GM23248 (cell line): ENCODE measurements around the gene IFT52. TPM values are rescaled to one million over a fixed set of nuclear protein-coding genes. Genes with fewer than 3 reads are reported as not detected.

ENCODE experiments used
- DNase-seq: peaks from one replicate; pipeline ENCODE4 v3.0.0-alpha.2; 2015
- H2AFZ ChIP-seq: fragments of 200-600 bp; sonication (generic); 2 replicates; pipeline ENCODE4 v1.6.1; 2016; ENCODE audit warnings: antibody characterized with exemption
- H3F3A ChIP-seq: fragments of 200-600 bp; sonication (generic); 2 replicates; pipeline ENCODE4 v1.6.1; 2016; ENCODE audit warnings: mild to moderate bottlenecking, antibody characterized with exemption, mixed run types; ENCODE audit not compliant: insufficient read depth
- H3K27ac ChIP-seq: fragments of 200-600 bp; sonication (generic); 2 replicates; pipeline ENCODE4 v1.5.1; 2016; ENCODE audit warnings: mild to moderate bottlenecking
- H3K27me3 ChIP-seq: fragments of 200-600 bp; sonication (generic); replicated peaks from 2 replicates; pipeline ENCODE4 v1.6.1; 2016; ENCODE audit warnings: mild to moderate bottlenecking; ENCODE audit not compliant: insufficient read depth
- H3K36me3 ChIP-seq: fragments of 200-600 bp; sonication (generic); 2 replicates; pipeline ENCODE4 v1.6.1; 2016; ENCODE audit warnings: low read depth, mild to moderate bottlenecking
- H3K4me1 ChIP-seq: fragments of 200-600 bp; sonication (generic); 2 replicates; pipeline ENCODE4 v1.6.1; 2016; ENCODE audit warnings: mild to moderate bottlenecking; ENCODE audit not compliant: insufficient read depth
- H3K4me2 ChIP-seq: fragments of 200-600 bp; sonication (generic); one replicate; pipeline ENCODE4 v1.6.1; 2016; ENCODE audit warnings: mild to moderate bottlenecking; ENCODE audit not compliant: unreplicated experiment
- H3K4me3 ChIP-seq: fragments of 200-600 bp; sonication (generic); 2 replicates; pipeline ENCODE4 v1.5.1; 2016; ENCODE audit warnings: mild to moderate bottlenecking
- H3K79me2 ChIP-seq: fragments of 200-600 bp; sonication (generic); 2 replicates; pipeline ENCODE4 v1.6.1; 2016; ENCODE audit warnings: mild to moderate bottlenecking; ENCODE audit not compliant: insufficient read depth
- H3K9ac ChIP-seq: fragments of 200-600 bp; sonication (generic); 2 replicates; pipeline ENCODE4 v1.6.1; 2016; ENCODE audit warnings: mild to moderate bottlenecking
- H3K9me2 ChIP-seq: fragments of 200-600 bp; sonication (generic); 2 replicates; pipeline ENCODE4 v1.6.1; 2016; ENCODE audit warnings: mixed run types, mild to moderate bottlenecking, moderate library complexity; ENCODE audit not compliant: insufficient read depth
- H3K9me3 ChIP-seq: fragments of 200-600 bp; sonication (generic); one replicate; pipeline ENCODE4 v1.6.1; 2017; ENCODE audit warnings: low read depth
- H4K20me1 ChIP-seq: fragments of 200-600 bp; sonication (generic); 2 replicates; pipeline ENCODE4 v1.6.0; 2016; ENCODE audit not compliant: insufficient read depth
- EZH2 ChIP-seq: fragments of 200-600 bp; sonication (generic); IDR thresholded peaks from 2 replicates; pipeline ENCODE4 v1.6.1; 2018; ENCODE audit warnings: antibody characterized with exemption, mild to moderate bottlenecking; ENCODE audit not compliant: insufficient read depth, poor library complexity, severe bottlenecking
- EZH2phosphoT487 ChIP-seq: fragments of 200-600 bp; sonication (generic); IDR thresholded peaks from 2 replicates; pipeline ENCODE4 v1.6.1; 2018; ENCODE audit warnings: antibody characterized with exemption, moderate library complexity, mild to moderate bottlenecking, low read depth; ENCODE audit not compliant: insufficient read depth
- WGBS, 2 experiments: methylation state at CpG; one replicate each; pipeline ENCODE4 v1.1.6; 2015 to 2017; ENCODE audit warnings: low lambda C conversion rate in 2 of 2, low coverage in 1 of 2; ENCODE audit errors: missing lambda C conversion rate in 2 of 2; 5-methylcytosine and 5-hydroxymethylcytosine counted together
- in situ Hi-C: fragments of 300-500 bp; cut with MboI; formaldehyde crosslinking; loops from 2 replicates; pipeline ENCODE4 v1.15.0; 2020
- polyA plus RNA-seq: library from polyadenylated mRNA; unstranded; fragments of >200 nt; fragmentation: Nextera tagmentation; extraction: Ambion mirVana; gene quantifications from 2 replicates; pipeline ENCODE4 v1.2.1, GENCODE V29; 2016
- total RNA-seq: library from RNA; depleted of rRNA; stranded (reverse); fragments of >200 nt; shearing (Covaris generic); gene quantifications from 2 replicates; pipeline ENCODE4 v1.2.3, GENCODE V29; 2014

Gene IFT52
- total and polyA plus RNA-seq, 2 experiments from 2014 or later: 40.2 to 51.7 TPM

DNA sequence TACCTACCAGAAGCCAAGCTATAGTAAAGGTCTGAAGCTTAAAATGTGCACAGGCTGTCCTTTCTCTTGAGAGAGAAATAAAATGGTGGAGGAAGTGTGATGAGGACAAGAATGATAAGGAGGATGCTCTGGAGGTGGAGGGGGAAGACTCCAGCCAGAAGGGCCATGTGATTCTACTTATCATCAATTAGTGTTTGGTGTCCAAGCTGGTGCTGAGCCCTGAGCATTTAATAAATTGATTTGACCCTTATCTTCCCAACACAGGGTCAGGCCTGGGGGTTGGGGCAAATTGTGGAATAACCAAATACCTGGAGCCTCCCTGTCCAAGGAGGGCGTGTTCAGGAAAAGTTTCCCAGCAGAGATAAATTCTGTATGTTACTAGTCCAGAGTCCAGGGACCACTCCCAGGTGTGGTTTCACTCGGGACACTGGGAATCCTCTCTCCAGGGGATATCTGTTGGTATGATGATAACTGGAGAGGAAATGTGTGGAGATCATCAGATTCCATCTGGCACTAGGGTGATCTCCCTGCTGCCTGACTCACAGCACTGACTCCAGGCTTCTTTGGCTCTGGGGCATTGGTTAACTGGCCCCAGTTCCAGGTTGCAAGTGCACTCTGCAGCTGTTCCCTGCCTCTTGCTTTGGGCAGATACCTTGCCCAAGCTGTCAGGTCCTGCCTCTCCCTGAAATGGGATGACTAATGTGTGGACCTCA, 72.4 kb downstream of the IFT52 start:
- H3F3A ChIP-seq: peaks cover 5% of the 10 kb centered on the region; the same call in 1 of the 2 replicates
- in situ Hi-C loops: no loop called here
- H3K4me1 ChIP-seq: peaks cover 6% of the 10 kb centered on the region; the same call in 1 of the 2 replicates
- H3K4me2 ChIP-seq: no peak overlapping the region
- H3K9ac ChIP-seq: no peak overlapping the region
- WGBS, 2 experiments: 68 to 74% methylated on average over 2 of the region's 2 CpGs
- TF ChIP-seq EZH2 (no peak), EZH2phosphoT487 (no peak)
- H3K9me3 ChIP-seq: no peaks in the 10 kb centered on the region
- H3K79me2 ChIP-seq: no peaks in the 10 kb centered on the region
- no peak overlapping the region for H2AFZ ChIP-seq
- no peak overlapping the region for H3K4me3 ChIP-seq
- no peaks in the 10 kb centered on the region for H3K36me3 ChIP-seq
- peak; percentile 53 for DNase-seq
- H3K9me2 ChIP-seq: no peaks in the 10 kb centered on the region
- no peaks in the 10 kb centered on the region for H3K27me3 ChIP-seq
- H4K20me1 ChIP-seq: no peaks in the 10 kb centered on the region
- H3K27ac ChIP-seq: no peak overlapping the region

DNA sequence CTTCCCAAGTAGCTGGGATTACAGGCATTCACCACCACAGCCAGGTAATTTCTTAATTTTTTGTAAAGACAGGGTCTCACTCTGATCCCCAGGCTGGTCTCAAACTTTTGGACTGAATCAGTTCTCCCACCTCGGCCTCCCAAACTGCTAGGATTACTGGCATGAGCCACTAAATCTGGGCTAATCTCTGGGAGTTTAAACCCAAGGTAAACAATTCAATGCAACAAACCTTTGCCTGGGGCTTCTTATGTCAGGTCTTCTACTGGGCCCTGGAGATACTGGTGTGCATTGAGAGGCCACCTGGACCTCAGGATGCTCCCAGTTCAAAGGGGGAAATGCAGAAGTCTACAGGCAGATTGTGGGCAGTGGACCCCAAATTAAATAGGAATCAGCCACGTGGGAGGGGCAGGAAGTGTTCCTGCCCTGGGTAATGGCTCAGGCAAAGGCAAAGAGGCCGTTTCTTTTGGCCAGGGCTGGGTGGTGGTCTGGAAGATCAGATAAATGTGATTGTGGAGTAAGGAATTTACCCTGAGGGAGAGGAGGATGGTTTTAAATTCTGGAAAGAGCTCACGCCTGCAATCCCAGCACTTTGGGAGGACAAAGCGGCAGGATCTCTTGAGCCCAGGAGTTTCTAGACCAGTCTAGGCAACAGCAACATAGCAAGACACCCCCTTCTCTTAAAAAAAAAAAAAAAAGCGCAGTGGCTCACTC, 74.9 kb downstream of the IFT52 start:
- Histone ChIP-seq H3K27ac (no peak overlapping the region), H2AFZ (no peak overlapping the region), H3K9me2 (no peaks in the 10 kb centered on the region), H4K20me1 (no peaks in the 10 kb centered on the region), H3K9me3 (no peaks in the 10 kb centered on the region), H3K9ac (no peak overlapping the region), H3K4me2 (no peak overlapping the region), H3K79me2 (no peaks in the 10 kb centered on the region), H3K4me1 (peaks cover 6% of the 10 kb centered on the region; the same call in 1 of the 2 replicates), H3K4me3 (no peak overlapping the region), H3K36me3 (no peaks in the 10 kb centered on the region), H3F3A (peaks cover 5% of the 10 kb centered on the region; the same call in 1 of the 2 replicates), H3K27me3 (no peaks in the 10 kb centered on the region)
- no peak for DNase-seq
- in situ Hi-C loops: no loop called here
- whole genome bisulfite sequencing, 2 experiments: 74% methylated on average over 6 of the region's 6 CpGs
- no peak for TF ChIP-seq EZH2

DNA sequence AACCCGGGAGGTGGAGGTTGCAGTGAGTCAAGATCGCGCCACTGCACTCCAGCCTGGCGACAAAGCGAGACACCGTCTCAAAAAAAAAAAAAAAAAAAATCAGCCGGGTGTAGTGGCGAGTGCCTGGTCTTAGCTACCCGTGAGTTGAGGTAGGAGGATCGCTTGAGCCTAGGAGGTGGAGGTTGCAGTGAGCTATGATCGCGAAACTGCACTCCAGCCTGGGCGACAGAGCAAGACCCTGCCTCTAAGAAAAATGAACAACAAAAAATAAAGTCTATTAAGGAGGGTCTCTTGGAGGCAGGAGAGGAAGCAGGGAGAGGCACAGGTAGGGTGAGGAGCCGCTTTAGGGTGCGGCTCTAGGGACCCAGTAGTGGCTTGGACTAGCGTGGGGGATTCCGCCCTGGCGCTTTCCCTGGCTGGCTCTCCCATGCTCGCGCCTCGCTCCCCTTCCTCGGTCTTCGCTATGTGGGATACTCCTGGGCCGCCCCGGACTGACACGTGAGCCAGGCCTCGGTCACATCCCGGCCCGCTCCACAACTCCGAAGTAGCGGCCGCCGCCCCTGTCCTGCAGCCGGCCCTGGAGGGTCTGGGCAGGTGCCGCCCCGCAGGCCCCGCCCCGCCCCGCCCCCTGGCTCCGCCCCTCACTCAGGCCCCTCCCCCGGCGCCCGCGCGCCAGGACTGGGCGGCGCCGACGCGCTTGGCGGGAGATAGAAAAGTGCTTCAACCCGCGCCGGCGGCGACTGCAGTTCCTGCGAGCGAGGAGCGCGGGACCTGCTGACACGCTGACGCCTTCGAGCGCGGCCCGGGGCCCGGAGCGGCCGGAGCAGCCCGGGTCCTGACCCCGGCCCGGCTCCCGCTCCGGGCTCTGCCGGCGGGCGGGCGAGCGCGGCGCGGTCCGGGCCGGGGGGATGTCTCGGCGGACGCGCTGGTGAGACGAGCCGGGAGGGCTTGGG, 75.9 kb downstream of the IFT52 start, which contains the start of gene MYBL2:
Gene MYBL2, plus strand, starts transcription at position 739 of the 953 bp plus-strand sequence. Its CDS starts 170 bp downstream, at position 909.
- WGBS, 2 experiments: 13 to 30% methylated on average over 36 to 45 of the region's 90 CpGs
- peaks cover 5% of the 10 kb centered on the region; the same call in 1 of the 2 replicates for H3F3A ChIP-seq
- H3K9me3 ChIP-seq: no peaks in the 10 kb centered on the region
- H3K4me1 ChIP-seq: peaks cover 6% of the 10 kb centered on the region; the same call in 1 of the 2 replicates
- peak within 1 kb of the TSS; percentile 62 for H3K4me2 ChIP-seq
- no peaks in the 10 kb centered on the region for H3K9me2 ChIP-seq
- H3K4me3 ChIP-seq: peak within 1 kb of the TSS; percentile 59
- TF ChIP-seq EZH2 (no peak), EZH2phosphoT487 (no peak)
- H3K79me2 ChIP-seq: no peaks in the 10 kb centered on the region
- in situ Hi-C loops: no loop called here
- H3K27ac ChIP-seq: no peak within 1 kb of the TSS
- H4K20me1 ChIP-seq: no peaks in the 10 kb centered on the region
- peak within 1 kb of the TSS; percentile 61 for H3K9ac ChIP-seq
- no peaks in the 10 kb centered on the region for H3K27me3 ChIP-seq
- DNase-seq: peak; percentile 86
- H3K36me3 ChIP-seq: no peaks in the 10 kb centered on the region
- peak within 1 kb of the TSS; percentile 65 for H2AFZ ChIP-seq
